Neural progenitor cell (in vitro differentiated cells): ENCODE results near the gene ZNF664. TPM values are rescaled to one million over a fixed set of nuclear protein-coding genes. Genes with fewer than 3 reads are reported as not detected.

Experiments used
- DNase-seq: peaks from one replicate; pipeline ENCODE4 v3.0.0-alpha.2; 2016; ENCODE audit warnings: low spot score
- H2AFZ ChIP-seq: fragments of 200-600 bp; sonication (generic); replicated peaks from 2 replicates; pipeline ENCODE4 v1.6.1; 2016; ENCODE audit warnings: antibody characterized with exemption
- H3F3A ChIP-seq: fragments of 200-600 bp; sonication (generic); 2 replicates; pipeline ENCODE4 v1.6.1; 2016; ENCODE audit warnings: antibody characterized with exemption, low read depth
- H3K27ac ChIP-seq: fragments of 200-600 bp; sonication (generic); 2 replicates; pipeline ENCODE4 v1.5.1; 2016; ENCODE audit warnings: mild to moderate bottlenecking
- H3K27me3 ChIP-seq: fragments of 200-600 bp; sonication (generic); 2 replicates; pipeline ENCODE4 v1.6.1; 2016; ENCODE audit warnings: mild to moderate bottlenecking, moderate library complexity
- H3K36me3 ChIP-seq: fragments of 200-600 bp; sonication (generic); 2 replicates; pipeline ENCODE4 v1.5.1; 2016
- H3K4me1 ChIP-seq: fragments of 200-600 bp; sonication (generic); 2 replicates; pipeline ENCODE4 v1.6.1; 2016; ENCODE audit warnings: mixed run types
- H3K4me2 ChIP-seq: fragments of 200-600 bp; sonication (generic); 2 replicates; pipeline ENCODE4 v1.6.1; 2016
- H3K4me3 ChIP-seq: fragments of 200-600 bp; sonication (generic); 2 replicates; pipeline ENCODE4 v1.5.1; 2016
- H3K79me2 ChIP-seq: fragments of 200-600 bp; sonication (generic); 2 replicates; pipeline ENCODE4 v1.6.1; 2016; ENCODE audit warnings: low read depth
- H3K9ac ChIP-seq: fragments of 200-600 bp; sonication (generic); 2 replicates; pipeline ENCODE4 v1.6.1; 2016
- H3K9me3 ChIP-seq: fragments of 200-600 bp; sonication (generic); 2 replicates; pipeline ENCODE4 v1.5.1; 2016; ENCODE audit warnings: low read depth
- H4K20me1 ChIP-seq: fragments of 200-600 bp; sonication (generic); 2 replicates; pipeline ENCODE4 v1.6.1; 2016; ENCODE audit warnings: low read depth
- H3K27ac Mint-ChIP-seq: 3 replicates; pipeline ENCODE4 v1.8.0; 2021; ENCODE audit warnings: mixed read lengths
- H3K27me3 Mint-ChIP-seq: 2 replicates; pipeline ENCODE4 v1.8.0; 2022; ENCODE audit warnings: low read depth, mild to moderate bottlenecking, inconsistent platforms, moderate library complexity, mixed read lengths; ENCODE audit not compliant: insufficient read depth
- H3K36me3 Mint-ChIP-seq: 3 replicates; pipeline ENCODE4 v1.8.0; 2021; ENCODE audit warnings: mixed read lengths
- H3K4me1 Mint-ChIP-seq: 3 replicates; pipeline ENCODE4 v1.8.0; 2021; ENCODE audit warnings: mixed read lengths
- H3K4me3 Mint-ChIP-seq: 3 replicates; pipeline ENCODE4 v1.8.0; 2021; ENCODE audit warnings: mild to moderate bottlenecking, moderate library complexity, mixed read lengths
- H3K9me3 Mint-ChIP-seq: 3 replicates; pipeline ENCODE4 v1.8.0; 2020; ENCODE audit warnings: mixed read lengths
- EZH2 ChIP-seq: fragments of 200-600 bp; sonication (generic); IDR thresholded peaks from 2 replicates; pipeline ENCODE4 v1.6.1; 2017; ENCODE audit warnings: antibody characterized with exemption, mild to moderate bottlenecking, moderate library complexity
- EZH2phosphoT487 ChIP-seq: fragments of 200-600 bp; sonication (generic); IDR thresholded peaks from 2 replicates; pipeline ENCODE4 v1.6.1; 2017; ENCODE audit warnings: antibody characterized with exemption
- total RNA-seq: library from RNA; depleted of rRNA; stranded (reverse); fragments of >200 nt; gene quantifications from 2 replicates; pipeline ENCODE4 v1.2.3, GENCODE V29; 2015; ENCODE audit warnings: low replicate concordance
- TF ChIP-seq, protein P1 (sequence below): fragments of 200-600 bp; sonication (generic); IDR thresholded peaks from 2 replicates; pipeline ENCODE4 v1.5.1; 2017; ENCODE audit warnings: antibody characterized with exemption, mild to moderate bottlenecking

ZNF664 gene
- total RNA-seq, 1 donor from 2014 or later: 172 TPM

DNA sequence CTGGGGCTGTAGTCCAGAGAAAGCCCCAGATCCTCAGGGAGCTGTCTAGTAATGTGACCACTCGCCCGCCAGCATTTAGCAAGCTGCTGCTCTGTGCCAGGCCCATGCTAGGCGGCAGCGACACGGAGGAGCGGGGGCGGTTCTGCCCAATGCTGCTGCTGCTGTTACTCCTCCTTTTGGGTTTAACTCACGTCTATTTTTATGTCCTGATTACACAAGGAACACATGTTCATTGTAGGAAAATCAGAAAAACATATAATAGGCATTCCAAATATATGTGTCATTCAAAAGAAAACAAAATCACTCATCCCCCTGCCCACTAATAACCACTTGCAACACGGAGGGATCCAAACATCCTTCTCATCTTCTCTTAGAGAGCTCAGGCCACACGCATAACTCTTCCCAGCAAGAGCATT lies 30.8 kb upstream of the ZNF664 start:
- Mint-ChIP-seq H3K27ac (no peak overlapping the region), H3K9me3 (peaks cover 5% of the 10 kb centered on the region), H3K36me3 (peaks cover 33% of the 10 kb centered on the region), H3K4me3 (no peak overlapping the region), H3K4me1 (peaks cover 13% of the 10 kb centered on the region), H3K27me3 (peaks cover 2% of the 10 kb centered on the region)
- H3K4me2 ChIP-seq: no peak overlapping the region
- no peaks in the 10 kb centered on the region for H3K79me2 ChIP-seq
- H3K9me3 ChIP-seq: no peaks in the 10 kb centered on the region
- H3K27me3 ChIP-seq: no peaks in the 10 kb centered on the region
- no peaks in the 10 kb centered on the region for H3K36me3 ChIP-seq
- H3K9ac ChIP-seq: no peak overlapping the region
- DNase-seq: no peak
- peaks cover 3% of the 10 kb centered on the region for H4K20me1 ChIP-seq
- TF ChIP-seq EZH2 (no peak), EZH2phosphoT487 (no peak)
- TF ChIP-seq, protein P1, sequence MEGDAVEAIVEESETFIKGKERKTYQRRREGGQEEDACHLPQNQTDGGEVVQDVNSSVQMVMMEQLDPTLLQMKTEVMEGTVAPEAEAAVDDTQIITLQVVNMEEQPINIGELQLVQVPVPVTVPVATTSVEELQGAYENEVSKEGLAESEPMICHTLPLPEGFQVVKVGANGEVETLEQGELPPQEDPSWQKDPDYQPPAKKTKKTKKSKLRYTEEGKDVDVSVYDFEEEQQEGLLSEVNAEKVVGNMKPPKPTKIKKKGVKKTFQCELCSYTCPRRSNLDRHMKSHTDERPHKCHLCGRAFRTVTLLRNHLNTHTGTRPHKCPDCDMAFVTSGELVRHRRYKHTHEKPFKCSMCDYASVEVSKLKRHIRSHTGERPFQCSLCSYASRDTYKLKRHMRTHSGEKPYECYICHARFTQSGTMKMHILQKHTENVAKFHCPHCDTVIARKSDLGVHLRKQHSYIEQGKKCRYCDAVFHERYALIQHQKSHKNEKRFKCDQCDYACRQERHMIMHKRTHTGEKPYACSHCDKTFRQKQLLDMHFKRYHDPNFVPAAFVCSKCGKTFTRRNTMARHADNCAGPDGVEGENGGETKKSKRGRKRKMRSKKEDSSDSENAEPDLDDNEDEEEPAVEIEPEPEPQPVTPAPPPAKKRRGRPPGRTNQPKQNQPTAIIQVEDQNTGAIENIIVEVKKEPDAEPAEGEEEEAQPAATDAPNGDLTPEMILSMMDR: no peak
- no peaks in the 10 kb centered on the region for H3F3A ChIP-seq
- H3K27ac ChIP-seq: no peak overlapping the region
- H3K4me3 ChIP-seq: no peak overlapping the region
- no peaks in the 10 kb centered on the region for H3K4me1 ChIP-seq
- H2AFZ ChIP-seq: no peak overlapping the region

DNA sequence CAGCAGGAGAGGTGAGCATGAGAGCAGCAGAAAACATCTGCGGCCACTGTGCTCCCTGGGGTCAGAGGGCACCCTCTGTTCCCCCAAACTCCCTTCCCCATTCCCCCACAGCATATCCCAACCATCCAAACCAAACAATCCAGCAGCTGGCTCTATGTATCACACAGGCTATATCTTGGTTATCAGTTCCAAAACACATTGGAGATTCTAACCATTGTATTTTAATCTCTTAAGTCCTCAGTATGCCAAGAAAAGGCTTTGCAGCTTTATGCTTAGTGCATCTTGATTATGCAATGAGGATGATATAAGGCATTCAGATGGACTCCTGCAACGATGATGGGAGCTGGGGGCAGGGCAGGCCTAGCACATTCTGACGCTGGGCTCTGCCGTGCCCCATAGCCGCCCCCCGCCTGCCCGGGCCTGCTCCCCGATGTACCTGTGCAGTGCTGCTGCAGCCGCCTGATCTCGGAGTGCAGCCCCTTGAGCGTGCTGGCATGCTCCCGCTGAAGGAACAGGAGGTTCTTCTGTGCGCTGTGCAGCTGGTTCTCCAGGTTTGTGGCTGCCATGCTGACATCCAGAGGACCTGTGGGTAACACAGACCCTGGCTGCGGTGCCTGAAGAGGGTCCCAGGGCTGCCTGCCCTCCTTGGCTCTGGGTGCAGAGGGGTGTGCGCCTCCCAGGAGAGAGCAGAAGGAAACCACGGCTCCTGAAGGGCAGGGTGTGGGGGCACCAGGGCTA lies 29.9 kb upstream of the ZNF664 start:
- no peak for DNase-seq
- H3K4me2 ChIP-seq: no peak overlapping the region

DNA sequence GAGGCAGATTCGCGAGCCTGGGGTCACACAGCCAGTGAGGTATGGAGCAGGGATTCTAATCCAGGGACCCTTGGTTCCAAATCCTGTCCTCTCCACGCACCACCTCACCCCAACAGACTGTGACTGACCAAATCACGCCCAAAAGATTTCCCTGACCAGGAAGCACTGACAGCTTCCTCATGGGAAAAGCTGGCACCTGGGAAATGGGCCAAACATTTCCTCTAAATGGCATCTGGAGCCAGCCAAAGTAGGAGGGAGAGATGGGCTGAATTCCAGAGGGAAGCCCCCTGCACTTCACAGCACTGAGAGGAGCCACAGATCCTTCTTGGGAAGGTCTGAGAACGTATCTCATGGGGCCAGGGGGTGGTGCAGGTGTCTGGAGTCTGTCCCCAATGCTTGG lies 29.2 kb upstream of the ZNF664 start:
- H3K27ac Mint-ChIP-seq: no peak overlapping the region
- H3K36me3 Mint-ChIP-seq: peaks cover 27% of the 10 kb centered on the region
- Histone ChIP-seq H3K4me1 (peaks cover 5% of the 10 kb centered on the region), H3F3A (no peaks in the 10 kb centered on the region), H2AFZ (no peak overlapping the region), H3K27me3 (no peaks in the 10 kb centered on the region), H3K4me2 (no peak overlapping the region), H3K79me2 (no peaks in the 10 kb centered on the region), H4K20me1 (no peaks in the 10 kb centered on the region), H3K9ac (no peak overlapping the region), H3K9me3 (no peaks in the 10 kb centered on the region), H3K27ac (no peak overlapping the region), H3K36me3 (no peaks in the 10 kb centered on the region), H3K4me3 (no peak overlapping the region)
- peaks cover 5% of the 10 kb centered on the region for H3K9me3 Mint-ChIP-seq
- H3K4me3 Mint-ChIP-seq: no peak overlapping the region
- TF ChIP-seq, protein P1: no peak
- TF ChIP-seq EZH2 (no peak), EZH2phosphoT487 (no peak)
- no peak for DNase-seq
- peaks cover 2% of the 10 kb centered on the region for H3K27me3 Mint-ChIP-seq
- peaks cover 28% of the 10 kb centered on the region for H3K4me1 Mint-ChIP-seq

More for the DNA sequence above, 29.9 kb upstream of the ZNF664 start:
- H3K27ac Mint-ChIP-seq: no peak overlapping the region
- Histone ChIP-seq H2AFZ (no peak overlapping the region), H3F3A (no peaks in the 10 kb centered on the region), H3K36me3 (no peaks in the 10 kb centered on the region), H3K4me1 (no peaks in the 10 kb centered on the region), H3K4me3 (no peak overlapping the region), H4K20me1 (no peaks in the 10 kb centered on the region), H3K27me3 (no peaks in the 10 kb centered on the region), H3K9me3 (no peaks in the 10 kb centered on the region), H3K79me2 (no peaks in the 10 kb centered on the region), H3K27ac (no peak overlapping the region), H3K9ac (no peak overlapping the region)
- peaks cover 5% of the 10 kb centered on the region for H3K9me3 Mint-ChIP-seq
- peaks cover 27% of the 10 kb centered on the region for H3K36me3 Mint-ChIP-seq
- TF ChIP-seq, protein P1: no peak
- TF ChIP-seq EZH2: no peak
- no peak for TF ChIP-seq EZH2phosphoT487
- H3K4me1 Mint-ChIP-seq: peaks cover 20% of the 10 kb centered on the region
- no peak overlapping the region for H3K4me3 Mint-ChIP-seq
- H3K27me3 Mint-ChIP-seq: peaks cover 2% of the 10 kb centered on the region
